NCI-H446 treated with DMSO at 0.1 percent for 48 hours (cell line): ENCODE data around the gene WDR4.
A peak's percentile ranks its signal among the peaks of the same experiment; 100 is the strongest.
"Not testable (repeated sequence)": the region's sequence is repeated elsewhere in the genome, so short reads cannot be mapped to it uniquely, and the experiment has no call there.

Experiments
- DNase-seq: peaks from one replicate; lab custom pipeline; 2025; lab: John Stamatoyannopoulos, UW

The WDR4 gene, protein sequence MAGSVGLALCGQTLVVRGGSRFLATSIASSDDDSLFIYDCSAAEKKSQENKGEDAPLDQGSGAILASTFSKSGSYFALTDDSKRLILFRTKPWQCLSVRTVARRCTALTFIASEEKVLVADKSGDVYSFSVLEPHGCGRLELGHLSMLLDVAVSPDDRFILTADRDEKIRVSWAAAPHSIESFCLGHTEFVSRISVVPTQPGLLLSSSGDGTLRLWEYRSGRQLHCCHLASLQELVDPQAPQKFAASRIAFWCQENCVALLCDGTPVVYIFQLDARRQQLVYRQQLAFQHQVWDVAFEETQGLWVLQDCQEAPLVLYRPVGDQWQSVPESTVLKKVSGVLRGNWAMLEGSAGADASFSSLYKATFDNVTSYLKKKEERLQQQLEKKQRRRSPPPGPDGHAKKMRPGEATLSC

DNA sequence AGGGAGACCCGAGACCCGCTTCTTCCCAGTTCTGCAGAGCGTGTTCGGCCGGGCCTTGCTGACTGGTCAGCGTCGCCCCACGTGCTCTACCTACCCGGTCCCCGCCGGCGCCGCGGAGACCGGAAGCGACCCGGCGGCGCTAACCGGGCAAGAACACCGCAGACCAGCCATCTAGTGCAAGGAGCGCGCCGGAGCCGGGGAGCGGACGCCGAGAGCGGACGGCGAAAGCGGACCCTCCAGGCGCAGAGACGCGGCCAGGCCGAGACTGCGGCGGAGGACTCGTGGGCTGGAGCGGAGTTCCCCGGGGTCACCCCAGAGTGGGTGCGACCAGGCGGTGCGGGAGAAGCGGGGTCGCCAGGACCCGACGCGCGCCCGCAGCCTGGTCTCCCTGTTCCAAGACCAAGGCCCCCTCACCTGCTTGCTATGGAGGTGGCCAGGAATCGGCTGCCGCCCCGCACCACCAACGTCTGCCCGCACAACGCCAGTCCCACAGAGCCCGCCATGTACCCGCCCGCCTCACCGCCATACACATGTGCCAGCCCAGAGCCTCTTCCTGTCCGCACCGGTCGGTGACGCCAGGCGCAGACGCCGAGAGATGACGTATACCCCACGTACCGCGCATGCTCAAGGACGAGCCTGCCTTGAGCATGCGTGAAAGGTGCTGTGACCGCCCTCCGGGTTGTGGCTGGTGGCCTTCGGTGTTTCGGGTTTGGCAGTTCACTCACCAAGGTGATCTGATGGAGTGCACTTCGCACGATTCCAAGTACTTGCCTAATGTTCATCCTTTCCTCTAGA, at the start of gene WDR4:
TSS of gene WDR4 (minus strand) at position 547 of the 795 bp plus-strand sequence. CDS start at position 503, 44 bp downstream.
- peak; percentile 91 for DNase-seq

GRCh38 chr21:42927474-42928200, 48.3 kb upstream of the WDR4 start:
- not testable (repeated sequence) for DNase-seq

DNA sequence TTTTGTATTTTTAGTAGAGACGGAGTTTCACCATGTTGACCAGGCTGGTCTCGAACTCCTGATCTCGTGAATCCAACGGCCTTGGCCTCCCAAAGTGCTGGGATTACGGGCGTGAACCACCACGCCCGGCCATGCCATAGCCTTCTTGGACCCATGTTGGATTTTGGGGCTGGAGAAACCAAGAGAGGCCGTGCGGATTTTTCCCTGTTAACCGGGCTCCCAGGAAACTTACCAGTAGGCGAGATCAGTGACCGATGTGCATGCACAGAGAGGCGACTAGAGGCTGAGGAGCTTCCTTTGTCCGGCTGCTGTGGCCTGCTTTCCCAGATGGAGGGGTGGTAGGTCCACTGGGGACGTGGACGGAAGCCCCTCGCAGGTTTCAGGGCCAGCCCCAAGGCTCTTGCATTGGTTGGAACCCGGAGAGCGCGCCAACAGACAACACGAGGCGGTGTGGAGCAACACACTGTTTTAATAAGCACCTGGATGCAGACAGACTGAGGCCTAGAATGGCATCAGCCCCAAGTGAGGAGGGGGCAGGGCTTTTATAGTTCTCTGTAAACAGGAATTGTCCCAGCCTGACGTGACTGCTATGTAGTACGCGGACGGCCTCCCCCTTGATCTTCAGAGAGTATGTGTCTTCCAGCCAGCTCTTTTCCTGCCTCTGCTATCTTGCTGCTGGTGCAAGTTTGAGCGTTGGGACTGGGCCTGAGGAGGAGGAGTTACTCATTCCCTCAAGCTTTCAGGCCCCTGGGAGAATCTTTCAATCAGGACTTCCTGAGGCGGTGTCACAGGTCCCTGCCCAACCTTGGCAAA, 46.0 kb upstream of the WDR4 start, which contains the start of gene ERVH48-1:
TSS of gene ERVH48-1 (minus strand) at position 517 of the 813 bp plus-strand sequence. CDS start 6,624 bp downstream, outside the sequence.
- no peak for DNase-seq

DNA sequence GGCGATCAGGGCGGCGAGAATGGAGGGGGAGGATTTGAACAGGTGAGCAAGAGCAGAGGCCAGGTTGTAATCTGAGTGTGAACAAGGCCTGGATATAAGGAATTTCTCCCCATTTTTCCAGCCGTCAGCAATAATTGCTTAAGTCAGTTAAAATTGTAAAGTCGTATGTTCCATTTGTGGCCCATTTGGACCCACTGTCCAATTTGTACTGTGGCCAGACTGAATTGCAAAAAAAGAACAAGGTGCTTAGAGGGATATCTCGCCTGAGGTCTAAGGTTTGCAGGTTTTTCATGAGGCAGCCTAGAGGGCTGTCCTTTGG, 45.1 kb upstream of the WDR4 start:
- DNase-seq: no peak

DNA sequence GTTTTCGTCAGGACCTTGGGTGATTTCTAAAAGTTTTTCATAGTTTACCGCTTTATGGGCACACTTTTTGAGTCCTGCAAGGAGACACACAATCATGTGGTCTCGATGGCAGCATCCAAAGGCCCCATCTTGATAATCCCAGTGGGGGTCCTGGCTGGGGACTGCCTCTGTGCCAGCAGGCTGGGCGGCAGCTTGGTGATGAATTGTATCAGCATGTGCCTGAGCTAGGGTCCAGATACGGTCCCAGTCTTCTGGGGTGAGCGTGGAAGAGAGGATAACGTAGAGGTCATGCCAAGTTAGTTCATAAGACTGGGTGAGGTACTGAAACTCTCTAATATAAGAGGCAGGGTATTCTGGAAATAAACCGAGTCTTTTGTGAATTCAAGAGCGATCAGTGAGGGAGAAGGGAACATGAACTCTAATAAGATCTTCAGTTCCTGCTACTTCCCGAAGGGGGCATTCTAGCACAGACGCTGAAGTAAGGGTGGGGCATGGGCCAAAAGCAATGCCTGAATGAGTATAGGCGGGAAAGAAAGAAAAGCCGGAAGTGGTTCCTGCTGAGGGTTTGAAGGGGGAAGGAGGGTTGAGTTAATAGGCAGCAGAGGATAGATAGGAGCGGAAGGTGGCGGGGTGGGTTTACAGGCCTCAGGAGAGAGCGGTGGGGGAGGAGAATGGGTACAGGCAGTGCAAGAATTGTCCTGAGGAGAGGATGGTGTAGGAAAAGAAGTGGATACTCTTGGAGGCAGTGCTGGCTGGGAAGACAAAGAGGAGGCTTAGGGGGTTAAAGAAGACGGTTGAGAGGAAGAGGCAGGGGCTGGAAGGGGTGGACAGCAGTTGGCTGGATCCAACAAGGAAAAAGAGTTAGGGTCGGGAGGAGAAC, 44.5 kb upstream of the WDR4 start:
- DNase-seq: peak; percentile 92

DNA sequence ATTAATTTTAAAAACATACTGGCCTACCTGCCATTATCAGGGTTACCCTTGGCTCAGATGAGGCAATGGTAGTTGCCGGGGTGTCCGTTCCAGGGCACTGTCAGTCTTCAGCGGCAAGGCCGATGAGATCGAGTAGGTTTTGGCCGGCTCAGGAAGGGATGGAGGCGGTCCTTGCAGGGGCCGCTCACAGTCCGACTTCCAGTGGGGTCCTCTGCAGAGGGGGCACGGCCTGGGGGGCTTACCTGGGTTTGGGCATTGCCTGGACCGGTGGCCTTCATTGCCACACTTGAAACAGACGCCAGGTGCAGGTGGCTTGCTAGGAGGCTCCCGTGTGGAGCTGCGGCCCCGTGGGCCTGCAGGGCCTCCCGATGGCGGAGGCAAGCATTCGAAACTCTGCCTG, 43.6 kb upstream of the WDR4 start:
- DNase-seq: no peak

DNA sequence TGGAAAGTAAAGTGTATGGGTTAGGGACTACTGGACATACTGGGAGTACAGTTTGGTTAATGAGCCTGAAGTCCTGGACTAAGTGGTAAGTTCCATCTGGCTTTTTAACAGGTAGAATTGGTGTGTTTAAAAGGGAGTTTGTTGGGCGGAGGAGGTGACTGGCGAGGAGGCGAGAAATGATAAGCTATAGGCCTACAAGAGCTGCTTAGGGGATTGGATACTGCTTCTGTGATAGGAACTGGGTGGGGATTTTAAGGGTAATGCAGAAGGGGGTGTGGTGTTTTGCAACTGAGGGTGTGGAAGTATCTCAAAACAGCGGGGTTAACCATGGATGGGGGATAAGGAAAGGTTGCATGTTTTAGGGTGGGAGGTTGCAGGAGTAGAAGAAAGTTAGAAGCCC, 42.6 kb upstream of the WDR4 start:
- no peak for DNase-seq

GRCh38 chr21:42918291-42918690, 39.0 kb upstream of the WDR4 start:
- DNase-seq: no peak

GRCh38 chr21:42913476-42913875, 34.1 kb upstream of the WDR4 start:
- no peak for DNase-seq

GRCh38 chr21:42911920-42912319, 32.6 kb upstream of the WDR4 start:
- DNase-seq: not testable (repeated sequence)

- DNase-seq: not testable (repeated sequence)
Observed at GRCh38 chr21:42908484-42908883, 29.1 kb upstream of the WDR4 start.

DNA sequence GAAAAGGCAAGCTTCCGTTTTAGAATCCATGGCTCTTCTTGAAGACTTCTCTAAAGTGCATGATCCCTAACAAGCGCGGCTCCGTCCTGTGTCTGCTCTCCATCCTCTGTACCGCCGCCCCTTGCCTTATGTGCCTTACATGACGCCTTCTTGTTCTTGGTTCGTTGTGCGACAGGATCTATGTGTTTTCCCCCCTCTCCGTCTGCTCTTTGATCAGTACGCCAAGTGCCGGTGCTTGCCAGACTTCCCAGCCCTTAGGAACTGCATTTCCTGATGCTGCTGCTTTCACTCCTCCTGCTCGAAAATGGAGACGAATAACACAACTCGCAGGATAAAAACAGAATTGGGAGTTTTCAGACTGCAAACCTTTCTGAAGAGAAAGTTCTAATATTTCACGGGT, 26.9 kb upstream of the WDR4 start:
- no peak for DNase-seq

DNA sequence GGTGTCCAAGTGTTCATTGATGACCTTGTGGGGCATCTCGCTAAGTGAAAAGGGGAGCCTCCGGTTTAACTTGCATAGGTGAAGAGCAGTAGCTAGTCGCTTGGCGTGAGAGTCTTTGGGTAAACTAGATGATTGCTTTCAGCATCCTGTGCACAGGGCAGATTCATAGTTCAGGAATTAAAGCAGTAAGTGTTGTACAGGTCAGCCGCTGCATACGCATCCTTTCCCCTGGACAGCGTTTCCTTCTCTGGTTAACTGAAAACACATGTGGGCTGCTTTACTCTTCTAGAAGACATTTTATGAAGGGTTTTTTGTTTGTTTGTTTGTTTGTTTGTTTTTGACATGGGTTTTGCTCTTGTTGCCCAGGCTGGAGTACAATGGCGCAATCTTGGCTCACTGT, 25.9 kb upstream of the WDR4 start:
- DNase-seq: no peak

DNA sequence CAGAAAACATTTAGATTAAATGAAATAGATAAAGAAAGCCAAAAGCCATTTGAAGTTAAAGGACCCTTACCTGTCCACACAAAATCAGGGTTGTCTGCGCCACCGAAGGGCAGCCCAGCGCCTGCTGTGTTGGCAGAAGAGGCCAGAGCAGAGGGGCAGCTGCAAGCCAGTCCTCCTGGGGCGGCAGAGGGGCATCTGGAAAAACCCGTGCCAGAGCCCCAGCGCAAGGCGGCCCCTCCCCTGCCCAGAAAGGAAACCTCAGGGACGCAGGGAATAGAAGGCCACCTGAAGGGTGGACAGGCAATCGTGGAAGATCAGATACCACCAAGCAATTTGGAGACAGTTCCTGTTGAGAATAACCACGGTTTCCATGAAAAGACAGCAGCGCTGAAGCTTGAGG, 24.5 kb upstream of the WDR4 start:
- no peak for DNase-seq

- DNase-seq: no peak
Observed at GRCh38 chr21:42900446-42900845, 21.1 kb upstream of the WDR4 start.

DNA sequence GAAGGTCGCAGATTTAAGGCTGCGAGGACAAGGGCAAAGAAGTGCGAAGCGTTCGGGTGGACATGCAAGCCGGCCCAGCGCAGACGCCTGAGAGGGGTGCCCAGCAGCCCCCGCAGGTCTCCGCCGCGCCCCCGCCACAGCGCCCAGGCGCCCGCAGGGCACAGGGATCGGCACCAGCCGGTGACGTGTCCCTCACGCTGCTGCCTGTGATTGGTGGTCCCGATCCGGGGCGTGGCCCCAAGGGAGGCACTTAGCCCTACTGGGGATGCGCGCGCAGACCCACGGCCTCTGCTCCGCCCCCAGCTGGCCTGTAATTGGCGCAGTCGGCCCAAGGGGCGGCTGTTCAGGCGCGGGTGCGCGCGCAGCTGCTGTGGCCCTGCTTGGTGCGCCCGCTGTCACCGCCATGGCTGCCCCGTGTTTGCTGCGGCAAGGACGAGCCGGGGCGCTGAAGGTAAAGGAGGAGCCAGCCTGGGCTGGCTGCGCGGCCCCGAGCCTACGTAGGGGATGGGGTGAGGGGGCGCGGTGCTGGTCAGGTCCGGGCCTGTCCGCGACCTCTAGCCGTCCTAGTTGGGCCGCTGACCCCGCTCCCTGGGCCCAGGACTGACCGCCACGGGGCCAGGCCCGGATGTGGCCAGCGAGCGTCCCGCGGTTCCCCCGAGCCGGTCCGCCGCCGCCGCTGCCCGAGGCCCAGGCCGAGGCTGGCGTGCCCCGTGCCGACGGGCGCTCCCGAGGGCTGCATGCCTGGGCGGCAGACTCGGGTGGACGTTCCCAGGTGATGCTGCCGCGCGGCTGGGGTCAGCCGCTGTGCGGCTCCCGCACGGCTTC, 13.8 kb upstream of the WDR4 start, which contains the start of gene NDUFV3:
TSS of gene NDUFV3 (plus strand) at position 379 of the 825 bp plus-strand sequence. CDS start at position 404, 25 bp downstream.
- DNase-seq: peak; percentile 96

DNA sequence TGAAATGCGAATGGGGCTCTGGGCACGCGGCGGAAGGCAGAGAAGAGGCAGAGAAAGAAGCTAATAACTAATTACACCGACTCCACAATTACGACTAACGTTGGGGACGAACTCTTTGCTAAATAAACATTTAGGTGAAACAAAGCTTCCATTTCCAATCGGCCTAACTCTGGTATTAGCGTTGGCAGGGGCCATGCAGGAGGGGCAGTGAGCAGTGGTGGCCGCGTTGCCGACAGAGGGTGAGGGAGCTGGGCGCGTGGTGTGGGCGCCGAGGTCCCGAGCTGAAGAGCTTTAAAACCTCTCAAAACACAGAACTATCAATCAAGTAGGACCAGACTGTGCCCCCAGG, 13.2 kb upstream of the WDR4 start:
- DNase-seq: no peak

DNA sequence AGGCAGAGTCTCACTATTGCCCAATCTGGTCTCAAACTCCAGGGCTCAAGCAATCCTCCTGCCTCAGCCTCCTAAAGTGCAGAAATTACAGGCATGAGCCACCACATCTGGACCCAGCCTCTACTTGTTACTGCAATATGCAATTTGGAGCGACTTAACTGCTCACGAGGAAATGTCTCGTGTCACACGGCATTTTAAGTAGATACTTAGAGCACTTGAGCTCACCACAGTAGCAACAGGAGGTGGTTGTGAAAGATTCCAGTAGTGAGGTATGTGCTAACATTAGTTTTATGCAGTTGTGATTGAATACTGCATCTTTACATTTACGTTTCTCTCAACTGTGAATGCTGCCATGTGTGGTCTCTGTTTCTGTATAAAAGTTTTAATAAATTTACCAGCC, 8.0 kb upstream of the WDR4 start:
- DNase-seq: no peak

GRCh38 chr21:42883921-42884320, 4.6 kb upstream of the WDR4 start:
- DNase-seq: no peak

GRCh38 chr21:42880352-42880751, 1.0 kb upstream of the WDR4 start:
- DNase-seq: no peak
